ENCODE measurements around the gene PALLD. TPM values are rescaled to one million over a fixed set of nuclear protein-coding genes. Genes with fewer than 3 reads are reported as not detected.

The PALLD gene
- total and polyA plus RNA-seq, 2 of the 8 experiments (the other 6 are each of a cell fraction or from before 2014, with no cell fraction given), result 10.5 to 25.0 TPM

DNA sequence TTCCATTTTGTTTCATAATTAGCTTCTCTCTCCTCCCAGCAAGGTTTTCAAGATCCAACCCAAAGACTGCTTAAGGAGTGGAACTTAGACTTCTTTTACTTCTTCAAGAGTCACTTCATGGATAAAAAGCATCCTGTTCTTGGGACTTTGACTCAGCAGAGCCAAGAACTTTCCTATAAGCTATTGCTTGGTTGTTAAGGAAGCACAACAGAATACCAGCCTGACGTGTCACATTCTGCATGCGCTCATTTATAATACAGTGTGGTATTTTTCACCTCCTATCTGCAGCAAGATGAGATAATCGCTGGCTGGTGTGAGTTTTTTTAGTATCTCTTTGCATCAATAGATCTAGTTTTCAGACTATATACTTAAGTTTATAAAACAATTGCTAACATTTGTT lies 152.1 kb downstream of the PALLD start (continued):
- TF ChIP-seq, protein P1, sequence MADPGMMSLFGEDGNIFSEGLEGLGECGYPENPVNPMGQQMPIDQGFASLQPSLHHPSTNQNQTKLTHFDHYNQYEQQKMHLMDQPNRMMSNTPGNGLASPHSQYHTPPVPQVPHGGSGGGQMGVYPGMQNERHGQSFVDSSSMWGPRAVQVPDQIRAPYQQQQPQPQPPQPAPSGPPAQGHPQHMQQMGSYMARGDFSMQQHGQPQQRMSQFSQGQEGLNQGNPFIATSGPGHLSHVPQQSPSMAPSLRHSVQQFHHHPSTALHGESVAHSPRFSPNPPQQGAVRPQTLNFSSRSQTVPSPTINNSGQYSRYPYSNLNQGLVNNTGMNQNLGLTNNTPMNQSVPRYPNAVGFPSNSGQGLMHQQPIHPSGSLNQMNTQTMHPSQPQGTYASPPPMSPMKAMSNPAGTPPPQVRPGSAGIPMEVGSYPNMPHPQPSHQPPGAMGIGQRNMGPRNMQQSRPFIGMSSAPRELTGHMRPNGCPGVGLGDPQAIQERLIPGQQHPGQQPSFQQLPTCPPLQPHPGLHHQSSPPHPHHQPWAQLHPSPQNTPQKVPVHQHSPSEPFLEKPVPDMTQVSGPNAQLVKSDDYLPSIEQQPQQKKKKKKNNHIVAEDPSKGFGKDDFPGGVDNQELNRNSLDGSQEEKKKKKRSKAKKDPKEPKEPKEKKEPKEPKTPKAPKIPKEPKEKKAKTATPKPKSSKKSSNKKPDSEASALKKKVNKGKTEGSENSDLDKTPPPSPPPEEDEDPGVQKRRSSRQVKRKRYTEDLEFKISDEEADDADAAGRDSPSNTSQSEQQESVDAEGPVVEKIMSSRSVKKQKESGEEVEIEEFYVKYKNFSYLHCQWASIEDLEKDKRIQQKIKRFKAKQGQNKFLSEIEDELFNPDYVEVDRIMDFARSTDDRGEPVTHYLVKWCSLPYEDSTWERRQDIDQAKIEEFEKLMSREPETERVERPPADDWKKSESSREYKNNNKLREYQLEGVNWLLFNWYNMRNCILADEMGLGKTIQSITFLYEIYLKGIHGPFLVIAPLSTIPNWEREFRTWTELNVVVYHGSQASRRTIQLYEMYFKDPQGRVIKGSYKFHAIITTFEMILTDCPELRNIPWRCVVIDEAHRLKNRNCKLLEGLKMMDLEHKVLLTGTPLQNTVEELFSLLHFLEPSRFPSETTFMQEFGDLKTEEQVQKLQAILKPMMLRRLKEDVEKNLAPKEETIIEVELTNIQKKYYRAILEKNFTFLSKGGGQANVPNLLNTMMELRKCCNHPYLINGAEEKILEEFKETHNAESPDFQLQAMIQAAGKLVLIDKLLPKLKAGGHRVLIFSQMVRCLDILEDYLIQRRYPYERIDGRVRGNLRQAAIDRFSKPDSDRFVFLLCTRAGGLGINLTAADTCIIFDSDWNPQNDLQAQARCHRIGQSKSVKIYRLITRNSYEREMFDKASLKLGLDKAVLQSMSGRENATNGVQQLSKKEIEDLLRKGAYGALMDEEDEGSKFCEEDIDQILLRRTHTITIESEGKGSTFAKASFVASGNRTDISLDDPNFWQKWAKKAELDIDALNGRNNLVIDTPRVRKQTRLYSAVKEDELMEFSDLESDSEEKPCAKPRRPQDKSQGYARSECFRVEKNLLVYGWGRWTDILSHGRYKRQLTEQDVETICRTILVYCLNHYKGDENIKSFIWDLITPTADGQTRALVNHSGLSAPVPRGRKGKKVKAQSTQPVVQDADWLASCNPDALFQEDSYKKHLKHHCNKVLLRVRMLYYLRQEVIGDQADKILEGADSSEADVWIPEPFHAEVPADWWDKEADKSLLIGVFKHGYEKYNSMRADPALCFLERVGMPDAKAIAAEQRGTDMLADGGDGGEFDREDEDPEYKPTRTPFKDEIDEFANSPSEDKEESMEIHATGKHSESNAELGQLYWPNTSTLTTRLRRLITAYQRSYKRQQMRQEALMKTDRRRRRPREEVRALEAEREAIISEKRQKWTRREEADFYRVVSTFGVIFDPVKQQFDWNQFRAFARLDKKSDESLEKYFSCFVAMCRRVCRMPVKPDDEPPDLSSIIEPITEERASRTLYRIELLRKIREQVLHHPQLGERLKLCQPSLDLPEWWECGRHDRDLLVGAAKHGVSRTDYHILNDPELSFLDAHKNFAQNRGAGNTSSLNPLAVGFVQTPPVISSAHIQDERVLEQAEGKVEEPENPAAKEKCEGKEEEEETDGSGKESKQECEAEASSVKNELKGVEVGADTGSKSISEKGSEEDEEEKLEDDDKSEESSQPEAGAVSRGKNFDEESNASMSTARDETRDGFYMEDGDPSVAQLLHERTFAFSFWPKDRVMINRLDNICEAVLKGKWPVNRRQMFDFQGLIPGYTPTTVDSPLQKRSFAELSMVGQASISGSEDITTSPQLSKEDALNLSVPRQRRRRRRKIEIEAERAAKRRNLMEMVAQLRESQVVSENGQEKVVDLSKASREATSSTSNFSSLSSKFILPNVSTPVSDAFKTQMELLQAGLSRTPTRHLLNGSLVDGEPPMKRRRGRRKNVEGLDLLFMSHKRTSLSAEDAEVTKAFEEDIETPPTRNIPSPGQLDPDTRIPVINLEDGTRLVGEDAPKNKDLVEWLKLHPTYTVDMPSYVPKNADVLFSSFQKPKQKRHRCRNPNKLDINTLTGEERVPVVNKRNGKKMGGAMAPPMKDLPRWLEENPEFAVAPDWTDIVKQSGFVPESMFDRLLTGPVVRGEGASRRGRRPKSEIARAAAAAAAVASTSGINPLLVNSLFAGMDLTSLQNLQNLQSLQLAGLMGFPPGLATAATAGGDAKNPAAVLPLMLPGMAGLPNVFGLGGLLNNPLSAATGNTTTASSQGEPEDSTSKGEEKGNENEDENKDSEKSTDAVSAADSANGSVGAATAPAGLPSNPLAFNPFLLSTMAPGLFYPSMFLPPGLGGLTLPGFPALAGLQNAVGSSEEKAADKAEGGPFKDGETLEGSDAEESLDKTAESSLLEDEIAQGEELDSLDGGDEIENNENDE (IDR thresholded peaks at IDR 0.05; ENCODE audit: insufficient replicate concordance, low read length), result no peak

All from H1 (cell line).